Fibroblast of mammary gland (primary cell): ENCODE results near the gene CLTCL1.
A peak's percentile ranks its signal among the peaks of the same experiment; 100 is the strongest.
"Not testable (repeated sequence)": the region's sequence is repeated elsewhere in the genome, so short reads cannot be mapped to it uniquely, and the experiment has no call there.

Experiments used
- DNase-seq: peaks from one replicate; pipeline ENCODE4 v3.0.0-alpha.2; 2010; ENCODE audit warnings: low read depth
- H3K4me3 ChIP-seq: 2 replicates; pipeline ENCODE4 v1.5.1; 2011; ENCODE audit warnings: low read depth, mild to moderate bottlenecking, low read length, moderate library complexity; ENCODE audit not compliant: control insufficient read depth
- CTCF ChIP-seq: conservative IDR thresholded peaks from 2 replicates; pipeline ENCODE4 v1.5.1; 2011; ENCODE audit warnings: low read depth, low read length, inconsistent platforms; ENCODE audit not compliant: control insufficient read depth, insufficient read depth

CLTCL1 gene

GRCh38 chr22:19169947-19170318 is 121.6 kb downstream of the CLTCL1 start:
- no peak for TF ChIP-seq CTCF
- no peak for DNase-seq
- peak overlapping the region; percentile 34 for H3K4me3 ChIP-seq

GRCh38 chr22:19169002-19169946 is 122.2 kb downstream of the CLTCL1 start:
- H3K4me3 ChIP-seq: peak overlapping the region; percentile 34
- no peak for DNase-seq
- no peak for TF ChIP-seq CTCF

- no peak overlapping the region for H3K4me3 ChIP-seq
- no peak for DNase-seq
- TF ChIP-seq CTCF: no peak
Observed at GRCh38 chr22:19168088-19168890, 123.2 kb downstream of the CLTCL1 start.

- DNase-seq: no peak
- no peak overlapping the region for H3K4me3 ChIP-seq
- no peak for TF ChIP-seq CTCF
Observed at GRCh38 chr22:19167106-19167869, 124.2 kb downstream of the CLTCL1 start.

- no peak overlapping the region for H3K4me3 ChIP-seq
- no peak for TF ChIP-seq CTCF
- DNase-seq: no peak
Observed at GRCh38 chr22:19166421-19166820, 125.1 kb downstream of the CLTCL1 start.

GRCh38 chr22:19164425-19164824 is 127.1 kb downstream of the CLTCL1 start:
- no peak for TF ChIP-seq CTCF
- DNase-seq: no peak
- no peak overlapping the region for H3K4me3 ChIP-seq

- DNase-seq, H3K4me3 ChIP-seq: not testable (repeated sequence)
Observed at GRCh38 chr22:19158649-19159048, 132.9 kb downstream of the CLTCL1 start.

GRCh38 chr22:19156109-19156508 is 135.4 kb downstream of the CLTCL1 start:
- DNase-seq, H3K4me3 ChIP-seq: not testable (repeated sequence)
